Measurements from ENCODE around the gene FARP1.

- TF ChIP-seq CTCF (IDR thresholded peaks at IDR 0.05; ENCODE audit: insufficient read depth, low read length, poor library complexity, severe bottlenecking) (no peak), EZH2phosphoT487 (conservative IDR thresholded peaks at IDR 0.05; ENCODE audit: low read length) (no peak)
Measured at GRCh38 chr13:98406427-98406826, 263.5 kb downstream of the FARP1 start.

Measured in SU-DHL-6 (cell line).